Measurements from ENCODE around the gene ABHD14A.

GRCh38 chr3:52022323-52023100, 47.6 kb downstream of the ABHD14A start:
- no peak for TF ChIP-seq CTCF (IDR thresholded peaks at IDR 0.05)
- no peak for TF ChIP-seq POLR2A (IDR thresholded peaks at IDR 0.05)

Data from Peyer's patch (tissue), 4 donors.